SIG-M5 (cell line): ENCODE data around the gene RIPK3.

Experiments used
- DNase-seq: peaks from one replicate; lab custom pipeline; 2025; lab: John Stamatoyannopoulos, UW

RIPK3 gene

DNA sequence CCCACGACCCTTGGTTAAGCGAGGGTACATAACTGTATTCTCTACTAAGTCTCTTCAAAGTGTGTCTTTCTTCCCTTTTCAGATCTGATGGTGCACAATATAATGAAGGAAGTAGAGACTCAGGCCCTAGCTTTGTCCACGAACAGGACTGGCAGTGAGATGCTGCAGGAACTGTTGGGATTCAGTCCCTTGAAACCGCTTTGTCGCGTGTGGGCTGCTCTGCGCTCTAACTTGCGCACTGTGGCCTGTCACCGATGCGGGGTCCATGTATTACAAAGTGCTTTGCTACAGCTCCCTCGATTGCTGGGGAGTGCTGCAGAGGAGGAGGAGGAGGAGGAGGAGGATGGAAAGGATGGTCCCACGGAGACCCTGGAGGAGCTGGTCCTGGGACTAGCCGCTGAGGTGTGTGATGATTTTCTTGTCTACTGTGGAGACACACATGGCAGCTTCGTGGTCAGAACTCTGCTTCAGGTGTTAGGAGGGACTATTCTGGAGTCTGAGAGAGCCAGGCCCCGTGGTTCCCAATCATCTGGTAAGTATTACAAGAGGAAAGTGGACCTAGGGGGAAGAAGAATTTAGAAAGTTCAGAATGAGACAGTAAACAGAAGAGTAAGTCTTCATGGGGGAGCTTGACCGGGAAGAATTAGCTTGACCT lies 39.3 kb downstream of the RIPK3 start:
- DNase-seq = no peak

DNA sequence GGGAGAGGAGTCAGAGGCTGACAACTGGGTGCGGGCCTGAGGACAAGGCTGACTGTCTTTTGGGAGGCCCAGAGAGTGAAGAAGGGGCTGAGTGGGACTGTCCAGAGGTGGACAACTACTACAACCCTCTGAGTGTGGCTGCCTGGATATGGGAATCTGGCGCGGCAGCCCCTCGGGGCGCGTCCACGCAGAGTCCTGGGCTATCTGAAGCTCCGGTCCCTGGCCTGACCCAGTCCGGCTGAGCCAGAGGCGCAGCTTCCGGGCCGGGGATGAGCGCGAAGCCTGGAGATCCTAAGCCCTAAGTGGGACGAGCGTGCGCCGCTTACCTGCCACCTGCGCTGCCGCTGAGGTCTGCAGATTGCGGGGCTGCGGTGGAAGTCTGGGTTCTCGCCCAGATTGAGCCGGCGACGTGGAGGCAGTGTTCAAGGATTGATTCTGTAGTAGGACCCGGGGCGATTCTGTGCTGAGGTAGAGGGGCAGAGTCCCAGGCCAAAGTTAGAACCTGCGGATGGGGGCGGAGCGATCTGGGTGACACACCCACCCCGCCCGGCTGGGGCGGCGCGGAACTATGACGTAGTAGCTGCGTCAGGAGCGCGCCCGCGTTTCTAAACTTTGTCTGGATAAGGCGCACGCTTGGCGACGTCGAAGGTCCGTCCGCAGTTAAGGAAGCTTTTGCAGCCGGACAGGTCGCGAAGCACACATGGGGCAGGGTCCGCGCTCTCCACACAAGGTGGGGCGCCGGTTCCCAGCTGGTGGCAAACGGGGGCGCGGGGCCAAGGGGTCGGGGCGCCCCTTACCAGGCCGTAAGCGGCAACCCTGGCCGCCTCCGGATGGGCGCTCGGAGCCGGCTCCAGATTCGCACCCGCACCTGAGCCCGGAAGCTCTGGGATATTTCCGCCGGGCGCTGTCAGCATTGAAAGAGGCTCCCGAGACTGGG lies 40.3 kb downstream of the RIPK3 start, which contains the start of the genes DHRS1 and NOP9:
TSS of gene DHRS1 (minus strand) at position 526 of the 937 bp plus-strand sequence. CDS start 674 bp downstream, outside the sequence.
TSS of gene NOP9 (plus strand) at position 596 of the 937 bp plus-strand sequence. CDS start at position 701, 105 bp downstream.
- DNase-seq = no peak

DNA sequence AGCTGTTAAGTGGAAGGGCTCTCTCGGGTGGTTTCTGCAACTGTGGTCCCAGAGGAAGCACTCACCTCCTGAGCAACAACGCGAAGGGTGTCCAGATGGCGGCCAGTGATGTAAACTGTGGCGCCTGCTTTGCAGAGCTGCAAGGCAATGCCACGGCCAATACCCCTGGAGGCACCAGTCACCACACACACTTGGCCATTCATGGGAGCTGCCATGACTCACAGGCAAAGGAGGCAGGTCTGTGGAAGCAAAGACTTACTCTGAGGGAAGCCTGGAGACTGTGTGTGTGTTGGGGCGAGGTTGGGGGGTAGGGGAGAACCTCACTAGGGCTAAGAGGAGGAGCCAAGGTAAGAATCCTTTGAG lies 40.9 kb downstream of the RIPK3 start:
- no peak for DNase-seq

DNA sequence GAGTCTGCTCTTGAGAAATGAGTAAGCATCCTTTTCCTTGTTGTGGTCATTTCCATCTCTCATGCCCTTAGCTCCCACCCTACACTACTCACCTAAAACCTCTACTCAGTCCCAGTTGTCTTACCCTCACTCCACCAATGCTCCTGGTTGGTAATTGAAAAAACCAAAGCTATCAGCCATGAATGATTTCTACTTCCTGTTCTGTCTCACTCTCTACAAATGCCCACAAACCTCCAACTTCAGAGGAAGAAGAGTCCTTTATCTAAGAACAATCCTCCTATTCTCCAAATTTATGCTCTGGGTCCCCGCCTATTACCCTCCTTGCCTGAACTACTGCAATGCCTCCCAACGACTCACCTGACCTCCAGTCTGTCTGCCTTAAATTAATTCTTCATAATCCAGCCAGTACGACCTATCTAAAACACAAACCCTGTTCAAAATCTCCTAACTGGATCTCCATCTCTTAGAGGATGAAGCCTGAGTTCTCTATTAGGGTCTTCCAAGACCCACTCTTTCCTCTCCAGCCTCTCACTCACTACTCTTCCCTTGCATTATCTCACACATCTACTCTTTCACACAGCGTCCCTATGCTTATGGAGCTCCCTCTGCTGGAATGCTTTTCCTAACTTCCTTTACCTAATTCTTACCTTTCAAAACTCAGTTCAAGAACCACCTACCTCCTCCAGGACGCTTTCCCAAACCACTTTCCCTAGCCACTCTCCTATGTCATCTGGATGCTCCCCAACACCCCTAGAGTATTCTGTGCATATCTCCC lies 42.4 kb downstream of the RIPK3 start:
- DNase-seq = no peak

DNA sequence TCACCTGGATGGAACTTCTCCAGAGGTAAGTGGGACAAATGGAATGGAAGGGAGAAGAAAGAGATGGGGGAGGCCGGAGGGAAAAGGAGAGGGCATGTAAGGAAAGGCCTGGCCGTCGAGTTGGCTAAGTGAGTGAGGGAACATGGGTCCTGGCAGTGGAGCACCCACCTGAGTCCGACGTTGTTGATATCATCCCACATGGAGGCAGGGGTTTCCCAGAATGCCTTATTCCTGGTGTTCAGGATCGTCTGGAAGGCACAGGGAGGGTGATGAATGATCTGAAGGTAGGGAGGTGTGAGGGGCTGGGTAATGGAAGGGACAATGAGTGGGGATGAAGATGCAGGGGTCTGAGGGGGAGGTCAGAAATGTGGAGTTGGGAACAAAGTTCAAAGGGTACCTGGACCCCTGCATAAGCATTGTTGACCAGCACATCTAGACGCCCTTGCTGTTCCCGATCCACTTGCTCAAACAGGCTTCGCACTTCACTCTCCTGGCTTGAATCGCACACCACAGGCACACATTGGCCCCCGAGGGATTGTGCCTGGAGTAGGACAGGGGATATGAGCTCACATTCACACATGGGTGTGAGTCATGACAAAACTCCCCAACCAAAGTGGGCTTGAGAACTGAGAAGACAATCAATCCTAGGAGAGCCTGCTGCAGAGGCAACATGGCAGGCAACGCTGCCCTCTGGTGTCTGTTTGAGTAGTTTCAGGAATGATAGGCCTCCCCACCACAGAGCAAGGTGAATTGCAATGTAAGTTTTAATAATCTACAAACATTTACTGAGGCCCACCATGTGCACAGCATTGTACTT lies 43.2 kb downstream of the RIPK3 start:
- DNase-seq = peak; percentile 18

DNA sequence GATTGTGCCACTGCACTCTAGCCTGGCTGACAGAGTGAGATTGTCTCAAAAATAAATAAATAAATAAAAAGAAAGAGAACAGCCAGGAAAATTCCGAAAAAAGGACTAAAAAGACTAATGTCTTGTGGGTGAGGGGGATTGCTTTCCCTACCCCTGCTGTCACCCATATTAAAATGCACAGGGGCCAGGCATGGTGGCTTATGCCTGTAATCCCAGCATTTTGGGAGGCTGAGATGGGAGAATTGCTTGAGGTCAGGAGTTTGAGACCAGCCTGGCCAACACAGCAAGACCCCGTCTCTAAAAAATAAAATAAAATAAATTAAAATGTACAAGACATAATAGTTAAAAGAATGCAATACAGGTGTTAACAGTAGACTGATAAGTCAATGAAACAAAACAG lies 46.3 kb downstream of the RIPK3 start:
- DNase-seq = no peak

DNA sequence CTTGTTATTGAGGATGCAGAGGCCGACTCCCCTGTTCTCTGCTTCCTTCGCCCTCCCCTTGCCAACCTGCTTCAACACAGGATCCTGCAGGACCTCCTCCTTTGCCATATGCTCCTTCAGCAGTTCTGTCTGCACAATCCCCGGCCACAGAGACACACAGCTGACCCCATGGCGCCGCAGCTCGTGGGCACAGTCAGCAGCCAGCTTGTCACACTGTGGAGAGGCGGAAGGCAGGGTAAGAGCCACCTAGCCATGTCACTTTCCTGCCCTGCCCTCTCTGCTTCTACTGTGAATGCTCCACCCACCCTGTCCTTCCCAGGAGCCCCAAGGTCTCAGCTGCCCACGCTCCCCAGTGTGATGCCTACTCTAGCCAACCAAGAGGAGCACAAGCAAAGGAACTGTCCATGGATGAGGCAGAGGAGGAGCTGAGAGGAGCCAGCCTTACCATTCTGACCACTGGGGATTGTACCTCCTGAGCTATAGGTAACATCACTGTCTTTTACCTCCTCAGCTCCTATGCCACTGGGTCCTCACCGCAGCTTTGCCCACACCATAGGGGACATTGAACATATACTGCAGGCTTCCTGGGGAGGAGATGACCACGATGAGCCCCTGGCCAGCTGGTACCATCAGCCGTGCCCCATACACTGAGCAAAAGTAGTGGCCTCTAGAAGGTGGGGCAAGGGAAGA lies 47.5 kb downstream of the RIPK3 start:
- DNase-seq = no peak

DNA sequence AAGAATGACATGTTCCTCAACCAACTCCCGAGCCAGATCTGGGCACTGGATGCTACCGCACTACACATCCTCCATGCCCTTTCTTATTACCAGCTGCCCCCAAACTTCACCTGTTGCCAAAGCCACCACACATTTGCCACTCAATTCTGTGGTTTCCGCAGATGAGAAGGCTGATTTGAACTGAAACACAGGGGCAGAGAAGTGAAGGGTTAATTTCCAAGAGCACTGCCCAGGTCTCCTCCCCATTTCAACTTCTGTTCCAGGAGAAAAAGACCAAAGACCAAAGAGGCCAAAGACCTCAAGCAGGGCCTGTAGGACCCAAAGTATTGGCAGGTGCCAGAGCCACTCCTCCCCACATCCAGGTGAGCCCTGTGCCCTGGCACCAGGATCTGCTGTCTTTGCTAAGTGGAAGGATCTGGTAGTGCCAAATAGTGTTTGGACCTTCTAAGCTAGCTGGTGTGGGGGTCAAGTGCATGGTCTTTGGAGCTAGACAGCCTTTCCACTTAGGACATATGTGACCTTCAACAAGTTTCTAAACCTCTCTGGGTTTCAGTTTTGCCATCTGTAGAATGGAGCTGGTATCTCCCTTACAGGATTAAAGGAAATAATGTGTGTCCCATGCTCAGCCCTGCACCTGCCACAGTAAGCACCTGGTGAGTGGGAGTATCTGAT lies 48.2 kb downstream of the RIPK3 start:
- no peak for DNase-seq

DNA sequence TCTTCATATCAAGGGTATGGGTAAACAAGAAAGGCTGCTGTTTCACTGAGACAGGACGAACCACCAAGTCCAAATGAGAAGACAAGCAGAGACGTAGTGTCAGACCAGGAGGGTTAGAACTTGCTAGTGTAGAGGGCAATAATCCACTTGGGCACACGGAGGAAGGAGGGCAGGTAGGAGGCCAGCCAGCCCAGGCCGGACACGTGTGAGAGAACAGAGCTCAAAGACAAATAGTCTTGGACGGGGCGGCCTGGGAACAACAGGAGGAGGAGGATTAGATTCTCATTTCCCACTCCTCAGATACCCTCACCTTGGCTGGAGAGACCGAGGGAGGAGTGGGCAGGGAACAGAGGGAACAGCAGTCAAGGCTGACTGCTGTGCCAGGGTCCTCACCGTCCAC lies 49.0 kb downstream of the RIPK3 start:
- DNase-seq = no peak

DNA sequence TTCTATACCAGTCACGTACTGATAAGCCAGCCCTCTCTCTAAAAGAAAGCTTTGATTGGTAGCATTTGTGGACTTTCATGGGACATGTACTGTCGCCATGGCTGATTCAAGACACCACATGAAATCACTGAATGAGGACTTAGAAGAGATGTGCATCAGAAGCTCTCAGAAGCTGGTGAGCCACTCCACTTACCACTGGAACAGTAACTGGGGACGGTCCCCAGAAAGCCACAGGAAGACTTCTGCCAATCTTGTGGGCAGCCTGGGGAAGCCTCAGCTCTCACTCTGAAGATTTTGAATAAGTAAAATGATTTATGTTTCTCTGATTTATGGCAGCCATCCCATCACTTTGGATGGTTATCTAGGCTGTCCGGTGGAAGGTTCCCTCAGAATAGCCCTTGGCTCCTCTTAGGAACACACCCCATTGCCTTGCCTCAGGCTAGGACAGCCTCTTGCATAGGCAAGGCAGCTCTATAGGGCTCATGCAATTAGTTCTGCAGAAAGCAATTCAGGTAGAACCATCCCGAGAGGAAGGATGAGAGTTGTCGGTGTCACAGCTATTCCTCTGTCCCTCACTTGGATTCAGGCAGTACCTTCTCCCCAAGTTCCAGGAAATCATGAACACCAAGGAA lies 50.0 kb downstream of the RIPK3 start:
- no peak for DNase-seq

DNA sequence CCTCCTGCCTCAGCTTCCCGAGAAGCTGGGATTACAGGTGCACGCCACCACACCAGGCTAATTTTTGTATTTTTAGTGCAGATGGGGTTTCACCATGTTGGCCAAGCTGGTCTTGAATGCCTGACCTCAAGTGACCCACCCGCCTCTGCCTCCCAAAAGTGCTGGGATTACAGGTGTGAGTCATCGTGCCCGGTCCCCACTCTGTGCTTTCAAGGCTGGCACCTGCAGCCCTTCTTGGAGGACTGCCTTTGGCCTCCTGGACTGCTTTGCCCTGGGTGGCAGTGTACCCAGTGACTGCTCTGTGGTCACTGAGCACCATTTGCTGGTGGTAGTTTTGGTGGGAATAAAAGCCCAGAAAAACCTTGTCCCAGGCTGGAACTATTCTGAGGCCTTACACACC lies 52.8 kb downstream of the RIPK3 start:
- no peak for DNase-seq
